Naive B cell (primary cell): ENCODE results near the gene CRACDL. TPM values are rescaled to one million over a fixed set of nuclear protein-coding genes. Genes with fewer than 3 reads are reported as not detected.

Experiments used
- ATAC-seq, 2 donors: fragments of 150-1000 bp; cut with Tn5 transposase; 2 replicates each; pipeline ENCODE4 v1.10.0; 2021; ENCODE audit warnings: low read depth in 2 of 2, mild to moderate bottlenecking in 2 of 2, moderate library complexity in 2 of 2
- DNase-seq: peaks from one replicate; pipeline ENCODE4 v3.0.0; 2022
- H3K27ac Mint-ChIP-seq, 6 donors: one replicate each; pipeline ENCODE4 v1.8.0; 2020 to 2022; ENCODE audit warnings: mild to moderate bottlenecking in 6 of 6, mixed read lengths in 6 of 6, moderate library complexity in 5 of 6, inconsistent platforms in 2 of 6
- H3K27me3 Mint-ChIP-seq, 3 donors: one replicate each; pipeline ENCODE4 v1.8.0; 2021 to 2022; ENCODE audit warnings: mixed read lengths in 3 of 3, mild to moderate bottlenecking in 1 of 3
- H3K36me3 Mint-ChIP-seq, 2 donors: one replicate each; pipeline ENCODE4 v1.8.0; 2020 to 2022; ENCODE audit warnings: mixed read lengths in 2 of 2, inconsistent platforms in 1 of 2, mild to moderate bottlenecking in 1 of 2
- H3K4me1 Mint-ChIP-seq, 3 donors: one replicate each; pipeline ENCODE4 v1.8.0; 2020 to 2022; ENCODE audit warnings: mixed read lengths in 3 of 3, inconsistent platforms in 1 of 3, mild to moderate bottlenecking in 1 of 3, moderate library complexity in 1 of 3
- H3K4me3 Mint-ChIP-seq, 8 donors: one replicate each; pipeline ENCODE4 v1.8.0; 2020 to 2022; ENCODE audit warnings: mild to moderate bottlenecking in 8 of 8, mixed read lengths in 8 of 8, moderate library complexity in 8 of 8, inconsistent platforms in 2 of 8
- H3K9me3 Mint-ChIP-seq, 7 donors: one replicate each; pipeline ENCODE4 v1.8.0; 2020 to 2022; ENCODE audit warnings: mixed read lengths in 7 of 7, mild to moderate bottlenecking in 5 of 7, inconsistent platforms in 2 of 7, moderate library complexity in 1 of 7
- polyA plus RNA-seq, 6 donors: library from polyadenylated mRNA; unstranded; fragments of 300-500 nt; fragmentation: Illumina TruSeq; gene quantifications; one replicate each; pipeline ENCODE4 v1.2.3, GENCODE V29; 2021; ENCODE audit warnings: low read depth in 6 of 6

CRACDL gene
- polyA plus RNA-seq, 6 donors from 2014 or later, result not detected

DNA sequence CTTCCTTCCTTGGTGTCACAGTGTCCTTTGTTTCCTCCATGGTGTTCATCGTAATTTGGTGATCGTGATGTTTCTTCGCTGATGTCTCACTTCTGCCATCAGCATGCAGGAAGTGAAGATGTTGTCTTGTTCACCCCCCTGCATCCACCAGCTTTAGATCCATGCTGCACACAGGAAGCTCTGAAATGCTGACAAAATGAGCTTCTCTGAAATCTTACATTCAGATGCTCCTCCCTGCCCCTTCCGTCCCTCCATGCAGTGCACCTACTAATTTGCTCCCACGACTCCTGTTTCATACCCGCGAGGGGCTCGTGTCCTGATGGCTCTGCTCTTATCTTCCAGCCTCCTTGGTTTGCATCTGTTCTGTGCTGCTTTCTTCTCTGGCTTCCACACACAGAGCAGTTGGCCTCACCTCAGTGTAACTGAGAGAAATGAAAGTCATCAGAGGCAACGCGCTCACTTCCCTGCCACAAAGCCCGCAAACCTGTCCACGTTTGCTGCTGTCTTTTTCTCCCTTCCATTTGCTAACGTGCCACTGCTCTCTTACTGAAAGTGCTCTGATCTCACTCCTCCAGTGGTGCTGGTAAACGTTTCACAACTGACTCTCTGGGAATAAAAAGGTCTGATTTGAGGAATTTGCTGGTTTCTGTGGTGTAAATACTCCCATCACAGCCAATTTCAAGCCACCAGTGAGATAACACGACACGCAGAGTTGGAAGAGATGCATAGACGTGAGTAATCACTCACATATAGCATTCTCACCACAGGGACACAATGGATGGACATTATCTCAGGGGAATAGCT is 164.1 kb downstream of the CRACDL start:
- Mint-ChIP-seq H3K27me3 (peaks cover 44 to 66% (median 52%) of the 10 kb centered on the region in 3 donors), H3K27ac (peak overlapping the region in 5 of 6 donors; percentile 6 to 31 (median 14)), H3K4me1 (peaks cover 30 to 35% (median 33%) of the 10 kb centered on the region in 3 donors), H3K4me3 (peak overlapping the region; percentile 50 to 89 (median 79)), H3K36me3 (peaks cover 0 to 5% of the 10 kb centered on the region in 2 donors), H3K9me3 (peaks cover 0 to 4% (median 0%) of the 10 kb centered on the region in 7 donors)
- DNase-seq (peak; percentile 43), ATAC-seq (peak; percentile 80)

- ATAC-seq (no peak), DNase-seq (no peak)
- Mint-ChIP-seq H3K36me3 (peaks cover 0 to 5% of the 10 kb centered on the region in 2 donors), H3K4me1 (peaks cover 34 to 40% (median 39%) of the 10 kb centered on the region in 3 donors), H3K27me3 (peaks cover 49 to 72% (median 58%) of the 10 kb centered on the region in 3 donors), H3K4me3 (peak overlapping the region in 6 of 8 donors; percentile 50 to 89 (median 80)), H3K27ac (peak overlapping the region in 2 of 6 donors; percentile 6 to 14), H3K9me3 (peaks cover 0 to 4% (median 0%) of the 10 kb centered on the region in 7 donors)
Observed at GRCh38 chr2:98771264-98771663, 164.8 kb downstream of the CRACDL start.

- no peak overlapping the region for H3K4me3 Mint-ChIP-seq
- H3K27me3 Mint-ChIP-seq, result peaks cover 52 to 73% (median 57%) of the 10 kb centered on the region in 3 donors
- peaks cover 41 to 54% (median 44%) of the 10 kb centered on the region in 3 donors for H3K4me1 Mint-ChIP-seq
- DNase-seq (no peak), ATAC-seq (no peak)
- H3K9me3 Mint-ChIP-seq, result peaks cover 0 to 4% (median 0%) of the 10 kb centered on the region in 7 donors
- peaks cover 0 to 5% of the 10 kb centered on the region in 2 donors for H3K36me3 Mint-ChIP-seq
- H3K27ac Mint-ChIP-seq, result peak overlapping the region in 1 of 6 donors; percentile 17
Observed at GRCh38 chr2:98769784-98770183, 166.2 kb downstream of the CRACDL start.

GRCh38 chr2:98769114-98769476 is 166.9 kb downstream of the CRACDL start:
- ATAC-seq (no peak), DNase-seq (no peak)
- H3K27me3 Mint-ChIP-seq, result peaks cover 57 to 70% (median 59%) of the 10 kb centered on the region in 3 donors
- H3K36me3 Mint-ChIP-seq, result peaks cover 0 to 5% of the 10 kb centered on the region in 2 donors
- H3K4me1 Mint-ChIP-seq, result peaks cover 47 to 61% (median 51%) of the 10 kb centered on the region in 3 donors
- H3K27ac Mint-ChIP-seq, result no peak overlapping the region
- H3K4me3 Mint-ChIP-seq, result no peak overlapping the region
- peaks cover 0 to 4% (median 0%) of the 10 kb centered on the region in 7 donors for H3K9me3 Mint-ChIP-seq

DNA sequence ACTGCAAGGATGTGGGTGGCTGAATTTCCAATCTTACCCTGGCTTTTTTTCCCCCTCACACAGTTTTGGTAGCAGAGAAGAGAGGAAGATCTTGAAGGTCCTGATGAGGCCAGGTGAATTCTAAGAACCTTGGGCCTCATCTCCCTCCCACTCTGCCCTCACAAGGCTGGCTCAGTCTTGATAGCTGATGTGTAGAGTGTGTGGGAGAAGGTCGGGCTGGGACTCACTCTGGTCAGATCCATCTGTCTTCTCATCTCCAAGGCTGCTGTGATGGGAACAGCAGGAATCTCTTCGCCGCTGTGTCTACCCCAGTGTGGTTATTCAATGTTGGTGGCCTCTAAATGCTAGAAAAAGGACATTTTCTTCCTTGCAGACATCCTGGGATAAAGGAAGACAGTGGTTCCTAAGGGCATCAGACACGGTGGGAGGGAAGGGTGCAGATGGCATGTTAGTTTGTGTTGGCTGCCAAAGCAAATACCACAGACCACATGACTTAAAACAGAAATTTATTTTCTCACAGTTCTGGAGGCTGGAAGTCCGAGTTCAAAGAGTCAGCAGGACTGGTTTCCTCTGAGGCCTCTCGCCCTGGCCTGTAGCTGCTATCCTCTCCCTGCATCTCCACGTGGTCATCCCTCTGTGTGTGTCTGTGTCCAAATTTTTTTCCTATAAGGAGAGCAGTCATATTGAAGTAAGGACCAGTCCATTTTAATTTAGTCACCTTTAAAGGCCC is 167.5 kb downstream of the CRACDL start:
- peaks cover 50 to 66% (median 54%) of the 10 kb centered on the region in 3 donors for H3K4me1 Mint-ChIP-seq
- ATAC-seq (no peak), DNase-seq (no peak)
- H3K4me3 Mint-ChIP-seq, result peak overlapping the region in 1 of 8 donors; percentile 12
- peaks cover 57 to 65% (median 59%) of the 10 kb centered on the region in 3 donors for H3K27me3 Mint-ChIP-seq
- H3K9me3 Mint-ChIP-seq, result peaks cover 0 to 4% (median 0%) of the 10 kb centered on the region in 7 donors
- peaks cover 0 to 5% of the 10 kb centered on the region in 2 donors for H3K36me3 Mint-ChIP-seq
- peak overlapping the region in 1 of 6 donors; percentile 31 for H3K27ac Mint-ChIP-seq

- peaks cover 23 to 34% (median 31%) of the 10 kb centered on the region in 3 donors for H3K27me3 Mint-ChIP-seq
- peaks cover 48 to 76% (median 52%) of the 10 kb centered on the region in 3 donors for H3K4me1 Mint-ChIP-seq
- no peaks in the 10 kb centered on the region for H3K36me3 Mint-ChIP-seq
- peak overlapping the region in 4 of 8 donors; percentile 1 to 69 (median 28) for H3K4me3 Mint-ChIP-seq
- DNase-seq (peak; percentile 26), ATAC-seq (peak; percentile 40 to 52)
- H3K27ac Mint-ChIP-seq, result peak overlapping the region in 2 of 6 donors; percentile 57 to 58
- H3K9me3 Mint-ChIP-seq, result no peaks in the 10 kb centered on the region
Observed at GRCh38 chr2:98764499-98764898, 171.5 kb downstream of the CRACDL start.

- ATAC-seq, result no peak
- no peak for DNase-seq
- Mint-ChIP-seq H3K9me3 (no peaks in the 10 kb centered on the region), H3K4me1 (peaks cover 51 to 84% (median 56%) of the 10 kb centered on the region in 3 donors), H3K27ac (no peak overlapping the region), H3K27me3 (peaks cover 17 to 27% (median 23%) of the 10 kb centered on the region in 3 donors), H3K36me3 (no peaks in the 10 kb centered on the region), H3K4me3 (peak overlapping the region in 4 of 8 donors; percentile 15 to 57 (median 34))
Observed at GRCh38 chr2:98763209-98763951, 172.6 kb downstream of the CRACDL start.

DNA sequence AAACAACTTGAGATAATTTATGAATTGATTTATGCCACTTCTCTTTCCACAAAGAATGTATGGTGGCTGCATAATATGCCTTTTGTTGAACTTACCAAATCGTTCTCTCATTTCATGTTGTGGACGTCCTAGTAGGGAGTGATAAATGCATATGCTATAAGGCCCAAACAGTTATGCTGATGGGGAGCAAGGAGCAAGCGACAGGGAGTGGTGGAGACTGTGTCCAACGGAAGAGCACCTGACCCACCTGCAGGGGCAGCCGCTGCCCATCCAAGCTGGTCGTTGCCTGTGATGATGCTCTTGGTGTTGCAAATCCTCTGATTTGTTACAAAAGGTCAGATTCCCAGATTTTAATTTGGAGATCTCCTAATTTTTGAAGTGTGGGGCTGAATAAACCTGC is 174.1 kb downstream of the CRACDL start:
- ATAC-seq (no peak), DNase-seq (no peak)
- peaks cover 13 to 19% (median 13%) of the 10 kb centered on the region in 3 donors for H3K27me3 Mint-ChIP-seq
- H3K4me3 Mint-ChIP-seq, result peak overlapping the region in 1 of 8 donors; percentile 18
- no peaks in the 10 kb centered on the region for H3K9me3 Mint-ChIP-seq
- peak overlapping the region in 1 of 6 donors; percentile 29 for H3K27ac Mint-ChIP-seq
- H3K36me3 Mint-ChIP-seq, result no peaks in the 10 kb centered on the region
- H3K4me1 Mint-ChIP-seq, result peaks cover 65 to 97% (median 71%) of the 10 kb centered on the region in 3 donors

GRCh38 chr2:98761267-98761781 is 174.7 kb downstream of the CRACDL start:
- no peak for DNase-seq
- Mint-ChIP-seq H3K4me1 (peaks cover 61 to 97% (median 65%) of the 10 kb centered on the region in 3 donors), H3K27ac (no peak overlapping the region), H3K9me3 (no peaks in the 10 kb centered on the region), H3K4me3 (peak overlapping the region in 3 of 8 donors; percentile 2 to 27 (median 18)), H3K27me3 (peaks cover 7 to 15% (median 7%) of the 10 kb centered on the region in 3 donors), H3K36me3 (no peaks in the 10 kb centered on the region)
- no peak for ATAC-seq

DNA sequence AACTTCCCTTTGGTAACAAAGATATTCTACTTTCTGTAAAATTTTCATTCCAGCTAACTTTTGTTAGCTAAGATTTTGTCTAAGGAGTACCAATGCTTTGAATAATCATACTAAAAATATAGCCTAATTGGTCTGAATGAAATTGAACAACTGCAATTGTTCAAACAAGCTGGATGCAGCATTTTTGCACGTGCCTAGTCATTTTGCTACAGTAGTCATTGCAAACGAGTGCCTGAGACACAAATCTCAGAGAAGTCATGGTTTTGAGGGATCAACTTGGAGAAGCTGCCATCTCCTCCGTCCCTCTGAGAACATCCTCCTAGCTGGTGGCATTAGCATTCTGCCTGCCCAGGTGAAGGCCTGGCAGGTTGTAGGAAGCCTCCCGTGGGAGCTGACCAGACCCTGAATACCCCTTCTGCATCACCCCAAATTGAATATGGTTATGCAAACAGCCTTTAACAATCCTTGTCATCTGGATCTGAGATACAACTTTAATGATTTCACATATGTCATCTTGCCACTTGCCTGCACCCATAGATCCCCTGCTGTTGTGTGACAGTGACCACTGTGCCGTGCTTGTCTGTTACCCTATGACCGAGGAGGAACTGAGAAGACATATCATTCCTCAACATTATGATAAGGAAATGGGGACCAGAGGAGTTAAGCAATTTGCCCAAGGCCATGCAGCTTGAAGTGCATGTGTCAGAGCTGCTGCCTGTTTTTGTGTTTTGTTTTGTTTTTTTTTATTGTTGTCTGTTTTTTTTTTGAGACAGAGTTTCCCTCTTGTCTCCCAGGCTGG is 176.0 kb downstream of the CRACDL start:
- H3K4me1 Mint-ChIP-seq, result peaks cover 54 to 85% (median 60%) of the 10 kb centered on the region in 3 donors
- peak overlapping the region; percentile 44 to 92 (median 75) for H3K4me3 Mint-ChIP-seq
- H3K27ac Mint-ChIP-seq, result peak overlapping the region in 5 of 6 donors; percentile 50 to 84 (median 67)
- no peaks in the 10 kb centered on the region for H3K9me3 Mint-ChIP-seq
- no peaks in the 10 kb centered on the region for H3K36me3 Mint-ChIP-seq
- DNase-seq, result no peak
- no peak for ATAC-seq
- H3K27me3 Mint-ChIP-seq, result peaks cover 0 to 6% (median 0%) of the 10 kb centered on the region in 3 donors

GRCh38 chr2:98759338-98759737 is 176.7 kb downstream of the CRACDL start:
- peaks cover 50 to 79% (median 55%) of the 10 kb centered on the region in 3 donors for H3K4me1 Mint-ChIP-seq
- no peaks in the 10 kb centered on the region for H3K36me3 Mint-ChIP-seq
- H3K4me3 Mint-ChIP-seq, result peak overlapping the region; percentile 44 to 92 (median 75)
- ATAC-seq (peak; percentile 20 to 39), DNase-seq (peak; percentile 56)
- H3K27me3 Mint-ChIP-seq, result peaks cover 0 to 2% (median 0%) of the 10 kb centered on the region in 3 donors
- H3K27ac Mint-ChIP-seq, result peak overlapping the region in 5 of 6 donors; percentile 28 to 84 (median 64)
- H3K9me3 Mint-ChIP-seq, result no peaks in the 10 kb centered on the region
